Cardiac fibroblast (primary cell): Measurements from ENCODE around the gene ZNF519.
"Not testable (repeated sequence)": the region's sequence is repeated elsewhere in the genome, so short reads cannot be mapped to it uniquely, and the experiment has no call there.

Experiments
- DNase-seq, 2 donors: peaks; one replicate each; pipeline versions ENCODE4 v3.0.0 to v3.0.0-alpha.2; 2010; ENCODE audit warnings: low read depth in 2 of 2
- H3K4me3 ChIP-seq, 2 donors: replicated peaks in 1 of 2; 1 replicate in 1 of 2; 2 replicates in 1 of 2; pipeline ENCODE4 v1.5.1; 2011; ENCODE audit warnings: low read depth in 2 of 2, low read length in 2 of 2, mild to moderate bottlenecking in 2 of 2, moderate library complexity in 1 of 2
- TF ChIP-seq, protein P1 (sequence below): IDR thresholded peaks from one replicate; pipeline ENCODE4 v1.5.1; 2011; ENCODE audit warnings: low read depth, mild to moderate bottlenecking, low read length, inconsistent platforms

The ZNF519 gene

DNA sequence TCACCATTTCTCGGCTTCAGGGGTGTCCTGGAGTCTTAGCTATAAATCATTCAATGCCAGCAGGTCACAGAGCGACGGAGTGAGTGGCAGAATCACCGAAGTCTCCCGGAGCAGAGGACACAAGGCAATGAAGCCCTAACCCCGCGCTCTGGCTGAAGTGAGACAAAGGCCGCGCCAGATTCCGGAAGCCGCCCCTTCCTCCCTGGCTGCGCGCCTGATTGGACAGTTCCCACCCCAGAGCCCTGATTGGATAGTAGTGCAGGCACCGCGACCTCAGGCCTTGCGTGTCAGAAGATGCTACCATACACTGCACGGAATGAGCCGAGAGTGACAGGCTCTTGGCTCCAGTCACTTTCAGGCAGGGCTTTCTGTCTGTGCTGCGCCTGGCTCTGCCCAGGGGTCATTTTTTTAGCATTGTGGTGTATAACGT, at the start of gene ZNF519:
Gene ZNF519 (minus strand): TSS at position 165 of the 430 bp plus-strand sequence. CDS start 158 bp downstream, at position 7.
- DNase-seq, result peak; percentile 97 to 98
- H3K4me3 ChIP-seq, result peak within 1 kb of the TSS; percentile 68 to 78

DNA sequence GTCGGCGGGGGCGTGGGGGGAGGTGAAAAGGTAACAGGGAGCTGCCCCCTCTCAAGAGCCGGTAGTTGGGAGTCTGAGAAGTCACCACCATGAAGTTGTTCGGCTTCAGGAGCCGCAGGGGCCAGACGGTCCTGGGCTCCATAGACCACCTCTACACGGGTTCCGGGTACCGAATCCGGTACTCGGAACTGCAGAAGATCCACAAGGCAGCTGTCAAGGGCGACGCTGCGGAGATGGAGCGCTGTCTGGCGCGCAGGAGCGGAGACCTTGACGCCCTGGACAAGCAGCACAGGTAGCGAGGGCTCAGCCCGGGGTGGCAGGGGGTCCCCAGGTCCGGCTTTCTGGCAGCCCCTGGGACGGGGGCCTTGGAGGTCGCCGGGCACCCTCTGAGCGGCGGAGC, 47.1 kb upstream of the ZNF519 start:
- peak in 1 of 2 donors; percentile 0 for DNase-seq
- H3K4me3 ChIP-seq, result peak overlapping the region in 1 of 2 donors; percentile 49
- TF ChIP-seq, protein P1, sequence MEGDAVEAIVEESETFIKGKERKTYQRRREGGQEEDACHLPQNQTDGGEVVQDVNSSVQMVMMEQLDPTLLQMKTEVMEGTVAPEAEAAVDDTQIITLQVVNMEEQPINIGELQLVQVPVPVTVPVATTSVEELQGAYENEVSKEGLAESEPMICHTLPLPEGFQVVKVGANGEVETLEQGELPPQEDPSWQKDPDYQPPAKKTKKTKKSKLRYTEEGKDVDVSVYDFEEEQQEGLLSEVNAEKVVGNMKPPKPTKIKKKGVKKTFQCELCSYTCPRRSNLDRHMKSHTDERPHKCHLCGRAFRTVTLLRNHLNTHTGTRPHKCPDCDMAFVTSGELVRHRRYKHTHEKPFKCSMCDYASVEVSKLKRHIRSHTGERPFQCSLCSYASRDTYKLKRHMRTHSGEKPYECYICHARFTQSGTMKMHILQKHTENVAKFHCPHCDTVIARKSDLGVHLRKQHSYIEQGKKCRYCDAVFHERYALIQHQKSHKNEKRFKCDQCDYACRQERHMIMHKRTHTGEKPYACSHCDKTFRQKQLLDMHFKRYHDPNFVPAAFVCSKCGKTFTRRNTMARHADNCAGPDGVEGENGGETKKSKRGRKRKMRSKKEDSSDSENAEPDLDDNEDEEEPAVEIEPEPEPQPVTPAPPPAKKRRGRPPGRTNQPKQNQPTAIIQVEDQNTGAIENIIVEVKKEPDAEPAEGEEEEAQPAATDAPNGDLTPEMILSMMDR, result no peak

DNA sequence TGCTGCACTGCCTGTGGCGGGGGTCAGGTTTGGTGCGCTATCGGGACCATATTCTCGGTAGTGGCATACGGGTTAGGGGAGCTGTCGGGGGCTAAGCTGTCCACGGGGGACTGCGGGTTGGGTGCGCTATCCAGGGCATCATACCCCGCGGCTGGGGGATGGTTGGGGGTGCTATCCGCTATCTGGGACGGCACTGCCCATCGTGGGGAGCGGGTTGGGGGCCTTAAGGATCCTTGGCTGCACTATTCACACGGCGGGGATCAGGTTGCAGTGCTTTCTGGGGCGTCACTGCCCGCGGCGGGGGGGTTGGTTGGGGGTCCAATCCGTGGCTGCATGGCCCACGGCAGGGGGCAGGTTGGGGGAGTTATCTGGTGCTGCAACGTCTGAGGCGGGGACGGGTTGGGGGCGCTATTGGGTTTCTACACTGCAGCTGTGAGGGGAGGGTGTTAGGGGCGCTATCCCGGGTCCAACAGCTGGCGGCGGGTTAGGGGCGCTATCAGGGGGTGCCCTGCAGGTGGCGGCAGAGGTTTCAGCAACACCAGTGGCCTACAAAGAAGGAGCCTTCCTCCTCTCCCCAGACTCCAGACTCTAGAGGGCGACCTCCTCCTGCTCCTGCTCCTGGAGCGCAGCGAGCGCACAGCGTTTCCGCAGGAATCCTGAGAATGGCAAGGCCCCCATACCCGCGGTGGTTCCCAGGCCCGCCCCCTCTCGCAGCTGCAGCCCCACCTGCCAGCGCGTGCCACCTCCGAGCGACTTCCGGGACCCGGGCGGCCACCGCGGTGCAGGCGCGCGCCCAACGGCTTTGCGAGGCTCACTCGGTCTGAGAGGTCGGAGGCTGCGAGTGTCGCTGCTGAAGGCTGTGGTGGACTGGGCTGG, 46.3 kb upstream of the ZNF519 start:
- TF ChIP-seq, protein P1, result peak; percentile 51
- peak overlapping the region; percentile 22 to 49 for H3K4me3 ChIP-seq
- DNase-seq, result peak; percentile 36 to 53

DNA sequence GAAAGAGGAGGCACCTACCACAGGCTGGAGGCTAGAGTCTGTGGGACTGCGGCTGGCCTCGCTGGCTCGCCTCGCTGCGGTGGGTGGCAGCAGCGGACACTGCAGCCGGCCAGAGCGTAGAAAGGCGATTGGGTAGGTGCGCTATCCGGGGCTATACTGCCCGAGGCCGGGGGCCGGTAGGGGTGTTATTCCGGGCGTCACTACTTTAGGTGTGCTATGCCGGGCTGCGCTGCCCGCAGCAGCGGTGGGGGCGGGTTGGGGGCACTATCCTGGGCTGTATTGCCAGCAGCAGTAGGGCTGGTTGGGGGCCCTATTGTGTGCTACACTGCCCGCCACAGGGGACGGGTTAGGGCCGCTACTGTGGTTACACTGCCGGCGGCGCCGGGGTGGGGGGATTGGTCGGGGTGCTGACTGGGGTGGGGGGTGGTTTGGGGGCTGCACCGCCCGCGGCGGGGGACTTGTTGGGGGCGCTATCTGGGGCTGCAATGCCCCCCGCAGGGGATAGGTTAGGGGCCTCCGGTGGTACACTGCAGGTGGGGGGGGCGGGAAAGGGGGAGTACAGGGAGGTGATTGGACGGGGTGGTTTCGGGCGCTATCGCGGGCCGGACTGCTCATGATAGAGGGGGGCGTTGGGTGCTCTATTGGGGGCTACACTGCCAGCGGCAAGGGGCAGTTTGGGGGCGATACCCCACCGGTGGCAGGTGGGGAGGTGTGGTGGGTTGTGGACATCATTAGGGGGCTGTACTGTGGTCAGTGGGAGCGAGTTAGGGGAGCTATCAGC, 45.5 kb upstream of the ZNF519 start:
- not testable (repeated sequence) for DNase-seq, H3K4me3 ChIP-seq

DNA sequence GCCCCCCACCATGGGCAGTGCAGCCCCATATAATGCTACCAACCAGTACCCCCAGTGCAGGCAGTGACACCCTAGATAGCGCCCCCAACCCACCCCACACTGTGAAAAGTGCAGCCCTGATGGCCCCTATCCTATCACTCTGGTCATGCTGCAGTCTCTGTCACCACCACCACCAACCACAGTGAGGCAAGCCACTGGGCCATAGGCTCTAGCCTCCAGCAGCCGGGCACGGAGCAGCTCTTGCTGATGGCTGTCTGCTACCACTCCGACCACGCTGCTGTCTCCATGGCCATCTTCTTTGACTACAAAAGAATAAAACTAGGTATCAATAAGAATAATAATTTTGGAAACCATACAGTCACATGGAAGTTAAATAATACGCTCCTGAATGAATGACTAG, 43.2 kb upstream of the ZNF519 start:
- not testable (repeated sequence) for H3K4me3 ChIP-seq, DNase-seq

DNA sequence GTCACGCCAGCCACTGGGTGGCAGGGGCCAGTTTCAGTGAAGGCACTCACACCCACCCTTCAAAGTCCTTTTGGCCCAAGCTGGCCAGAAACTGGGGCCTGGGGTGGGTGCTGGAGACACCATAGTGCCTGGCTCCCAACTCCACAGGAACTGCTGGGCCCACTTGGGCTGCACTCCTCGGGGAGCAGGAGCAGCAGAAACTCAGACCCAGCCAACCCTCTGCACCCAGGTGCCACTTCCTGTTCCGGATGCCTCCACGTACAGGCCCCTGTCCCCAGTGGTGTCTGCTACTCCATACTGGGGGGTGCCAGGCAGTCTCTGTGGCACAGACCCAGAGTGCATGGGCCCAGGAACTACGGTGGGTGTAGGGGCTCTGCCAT, 42.5 kb upstream of the ZNF519 start:
- DNase-seq, result no peak
- TF ChIP-seq, protein P1, result no peak
- no peak overlapping the region for H3K4me3 ChIP-seq

DNA sequence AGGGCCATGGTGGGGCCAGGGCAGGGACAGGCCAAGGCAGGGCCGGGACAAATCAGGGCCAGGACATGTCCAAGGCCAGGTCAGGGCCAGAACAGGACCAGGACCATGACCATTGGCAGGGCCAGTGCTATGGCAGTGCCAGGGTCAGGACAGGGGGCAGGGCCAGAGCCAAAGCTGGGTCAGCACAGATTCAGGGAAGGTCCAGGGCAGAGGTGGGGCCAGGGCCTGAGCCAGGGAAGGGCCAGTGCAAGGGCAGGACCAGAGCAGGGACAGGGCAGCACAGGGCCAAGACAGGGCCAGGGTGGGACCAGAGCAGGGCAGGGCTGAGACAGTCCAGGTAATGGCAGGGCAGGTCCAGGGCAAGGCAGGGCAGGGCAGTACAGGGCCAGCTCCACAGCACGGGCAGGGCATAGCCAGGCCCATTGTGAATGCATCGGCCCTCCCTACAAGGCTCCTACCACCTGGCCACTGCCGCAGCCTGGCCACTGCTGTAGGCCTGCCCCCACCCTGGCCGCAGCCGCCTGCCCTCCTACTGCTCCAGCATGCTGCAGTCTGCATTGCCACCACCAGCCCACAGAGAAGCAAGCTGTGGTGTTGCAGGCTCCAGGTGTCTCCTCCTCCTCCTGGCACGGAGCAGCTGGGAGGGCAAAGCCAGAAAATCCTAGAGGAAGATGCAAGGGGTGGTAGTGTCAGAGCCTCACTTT, 41.9 kb upstream of the ZNF519 start:
- DNase-seq, H3K4me3 ChIP-seq: not testable (repeated sequence)

DNA sequence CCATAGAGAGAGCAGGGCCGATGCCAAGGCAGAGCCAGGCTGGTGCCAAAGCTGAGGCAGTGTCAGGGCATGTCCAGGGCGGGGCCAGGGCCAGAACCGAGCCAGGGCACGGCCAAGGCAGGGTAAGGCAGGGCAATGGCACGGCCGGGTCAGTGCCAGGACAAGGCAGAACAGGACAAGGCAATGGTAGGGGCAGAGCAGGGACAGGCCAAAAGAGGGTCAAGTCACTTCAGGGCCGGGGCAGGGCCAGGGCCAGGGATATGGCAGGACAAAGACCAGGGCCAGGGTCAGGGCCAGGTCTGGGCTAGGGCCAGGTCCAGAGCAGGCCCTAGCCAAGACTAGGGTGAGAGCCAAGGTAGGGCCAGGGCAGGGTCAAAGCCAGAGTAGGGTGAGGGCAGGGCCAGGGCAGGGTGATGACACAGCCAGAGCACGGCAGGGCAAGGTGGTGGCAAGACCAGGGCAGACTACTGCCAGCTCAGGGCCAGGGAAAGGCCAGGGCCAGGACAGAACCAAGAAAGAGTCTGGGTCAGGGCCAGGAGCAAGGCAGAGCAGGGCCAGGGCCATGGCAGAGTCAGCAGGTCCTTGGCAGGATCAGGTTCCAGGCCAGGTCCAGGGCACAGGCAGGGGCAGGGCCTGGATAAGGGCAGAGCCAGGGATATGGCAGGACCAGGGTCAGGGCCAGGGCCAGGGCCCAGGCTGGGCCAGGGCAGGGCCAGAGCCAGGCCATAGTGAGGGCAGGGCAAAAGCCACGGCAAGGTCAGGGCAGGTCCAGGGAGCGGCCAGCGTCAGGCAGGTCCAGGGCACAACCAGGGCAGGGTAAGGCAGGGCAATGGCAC, 41.1 kb upstream of the ZNF519 start:
- not testable (repeated sequence) for H3K4me3 ChIP-seq, DNase-seq

DNA sequence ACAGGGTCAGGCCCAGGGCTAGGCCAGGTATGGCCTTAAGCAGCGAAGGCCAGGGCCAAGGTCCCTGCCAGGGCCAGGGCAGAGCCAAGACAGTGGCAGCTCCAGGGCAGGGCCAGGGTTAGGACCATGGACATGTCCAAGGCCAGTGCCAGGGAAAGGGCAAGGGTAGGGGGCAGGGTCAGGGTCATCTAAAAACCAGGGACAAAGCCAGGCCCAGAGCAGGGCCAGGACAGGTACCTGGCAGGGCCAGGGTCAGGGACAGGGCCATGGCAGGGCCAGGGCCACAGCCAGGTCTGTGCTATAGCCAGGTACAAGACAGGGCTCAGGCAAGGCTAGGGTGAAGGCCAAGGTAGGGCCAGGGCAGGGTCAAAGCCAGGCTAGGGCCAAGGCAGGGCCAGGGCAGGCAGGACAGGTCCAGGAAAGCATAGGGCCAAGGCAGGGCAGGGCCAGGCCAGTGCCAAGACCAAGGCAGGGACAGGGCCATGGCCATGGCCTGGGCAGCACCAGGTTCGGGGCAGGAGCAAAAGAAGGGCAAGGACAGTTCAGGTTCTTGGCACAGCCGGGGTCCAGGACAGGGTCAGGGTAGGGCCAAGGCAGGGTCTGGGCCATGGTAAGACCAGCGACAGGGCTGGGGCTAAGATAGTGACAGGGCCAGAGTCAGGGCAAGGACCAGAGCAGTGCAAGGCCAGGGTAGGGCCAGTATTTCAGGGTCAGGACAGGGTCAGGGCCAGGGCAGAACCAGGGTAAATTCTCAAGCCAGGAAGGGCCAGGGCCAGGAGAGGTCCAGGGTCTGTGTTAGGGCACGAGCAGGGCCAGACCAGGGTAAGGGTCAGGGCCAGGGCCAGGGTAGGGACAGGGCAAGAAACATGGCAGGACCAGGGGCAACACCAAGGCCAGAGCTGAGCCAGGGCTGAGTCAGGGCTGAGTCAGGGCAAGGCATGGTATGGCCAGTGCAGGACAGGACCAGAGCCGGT, 40.2 kb upstream of the ZNF519 start:
- not testable (repeated sequence) for DNase-seq, H3K4me3 ChIP-seq

DNA sequence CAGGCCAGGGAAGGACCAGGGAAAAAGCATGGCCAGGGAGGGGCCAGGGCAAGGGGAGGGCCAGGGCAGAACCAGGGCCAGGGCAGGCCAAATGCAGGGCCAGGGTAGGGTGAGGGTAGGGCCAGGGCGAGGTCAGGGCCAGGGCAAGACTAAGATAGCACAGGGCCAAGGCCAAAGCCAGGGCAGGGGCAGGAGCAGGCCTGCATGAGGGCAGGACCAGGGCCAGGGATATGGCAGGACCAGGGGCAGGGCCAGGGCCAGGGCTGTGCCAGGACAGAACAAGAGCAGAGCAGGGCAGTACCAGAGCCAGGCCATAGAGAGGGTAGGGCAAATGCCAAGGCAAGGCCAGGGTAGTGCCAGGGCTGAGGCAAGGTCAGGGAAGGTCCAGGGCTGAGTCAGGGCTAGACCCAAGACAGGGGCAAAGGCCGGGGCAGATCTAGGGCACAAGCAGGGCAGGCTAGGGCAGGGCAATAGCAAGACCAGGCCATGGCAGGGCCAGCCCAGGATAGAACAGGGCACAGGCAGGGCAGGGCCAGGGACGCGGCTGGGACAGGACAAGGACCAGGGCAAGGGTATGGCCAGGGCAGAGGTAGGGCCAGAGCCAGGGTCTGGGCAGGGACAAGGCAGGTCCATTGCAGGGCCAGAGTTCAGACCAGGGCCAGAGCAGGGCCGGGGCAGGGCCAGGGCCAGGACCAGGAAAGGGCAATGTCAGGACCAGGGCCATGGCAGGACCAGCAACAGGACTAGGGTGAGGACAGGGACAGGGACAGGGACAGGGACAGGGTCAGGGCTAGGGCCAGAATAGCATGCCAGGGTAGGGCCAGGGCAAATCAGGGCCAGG, 39.3 kb upstream of the ZNF519 start:
- not testable (repeated sequence) for DNase-seq, H3K4me3 ChIP-seq

DNA sequence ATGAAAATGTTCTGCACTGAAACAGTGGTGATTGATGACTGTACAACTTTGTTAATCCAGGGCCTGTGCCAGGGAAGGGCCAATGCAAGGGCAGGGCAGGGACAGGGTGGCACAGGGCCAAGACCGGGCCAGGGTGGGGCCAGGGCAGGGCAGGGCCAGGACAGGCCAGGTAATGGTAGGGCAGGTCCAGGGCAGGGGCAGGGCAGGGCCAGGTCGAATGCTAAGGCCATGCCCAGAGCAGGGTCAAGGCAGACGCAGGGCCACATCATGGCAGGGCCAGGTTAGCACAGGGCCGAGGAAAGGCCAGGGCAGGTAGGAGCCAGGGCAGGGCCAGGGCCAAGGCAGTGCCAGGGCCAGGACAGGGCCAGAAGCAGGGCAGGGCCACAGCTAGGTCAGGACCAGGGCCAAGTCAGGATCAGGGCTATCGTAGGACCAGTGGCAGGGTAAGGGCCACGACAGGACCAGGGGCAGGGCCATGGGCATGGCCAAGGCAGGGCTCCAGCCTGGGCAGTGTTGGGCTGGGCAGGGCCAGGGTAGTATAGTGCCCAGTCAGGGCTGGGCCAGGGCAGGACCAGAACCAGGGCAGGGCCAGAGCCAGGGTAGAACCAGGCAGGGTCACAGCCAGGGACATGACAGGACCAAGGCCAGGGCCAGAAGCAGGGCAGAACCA, 38.3 kb upstream of the ZNF519 start:
- not testable (repeated sequence) for DNase-seq, H3K4me3 ChIP-seq
